ENCODE results near the gene RCOR1.

Gene RCOR1

GRCh38 chr14:102729268-102729667 is 136.8 kb downstream of the RCOR1 start:
- no peak for DNase-seq

- no peak for DNase-seq
Measured at GRCh38 chr14:102729825-102730224, 137.4 kb downstream of the RCOR1 start.

- no peak for DNase-seq
Measured at GRCh38 chr14:102731101-102731870, 138.8 kb downstream of the RCOR1 start.

GRCh38 chr14:102731871-102732800 is 139.7 kb downstream of the RCOR1 start:
- DNase-seq: no peak

- no peak for DNase-seq
Measured at GRCh38 chr14:102732924-102733323, 140.5 kb downstream of the RCOR1 start.

- DNase-seq: no peak
Measured at GRCh38 chr14:102733326-102733725, 140.9 kb downstream of the RCOR1 start.

GRCh38 chr14:102734436-102734835 is 142.0 kb downstream of the RCOR1 start:
- no peak for DNase-seq

GRCh38 chr14:102736956-102737355 is 144.5 kb downstream of the RCOR1 start:
- DNase-seq: no peak

- DNase-seq: no peak
Measured at GRCh38 chr14:102737402-102738372, 145.2 kb downstream of the RCOR1 start.

GRCh38 chr14:102738373-102739189 is 146.1 kb downstream of the RCOR1 start:
- no peak for DNase-seq

- no peak for DNase-seq
Measured at GRCh38 chr14:102739190-102739469, 146.7 kb downstream of the RCOR1 start.

- no peak for DNase-seq
Measured at GRCh38 chr14:102746634-102747438, 154.4 kb downstream of the RCOR1 start.

GRCh38 chr14:102748806-102749205 is 156.4 kb downstream of the RCOR1 start:
- DNase-seq: no peak

- DNase-seq: no peak
Measured at GRCh38 chr14:102749393-102750305, 157.2 kb downstream of the RCOR1 start.

GRCh38 chr14:102750376-102750775 is 157.9 kb downstream of the RCOR1 start:
- DNase-seq: no peak

GRCh38 chr14:102751088-102751487 is 158.6 kb downstream of the RCOR1 start:
- no peak for DNase-seq

- no peak for DNase-seq
Measured at GRCh38 chr14:102752239-102752847, 159.9 kb downstream of the RCOR1 start.

GRCh38 chr14:102754370-102755262 is 162.2 kb downstream of the RCOR1 start:
- DNase-seq: no peak

- no peak for DNase-seq
Measured at GRCh38 chr14:102757646-102758045, 165.2 kb downstream of the RCOR1 start.

Measured in activated CD4-positive, alpha-beta T cell treated with anti-CD3 and anti-CD28 coated beads, Interleukin-2, Interleukin-6, amounts not matched to agents 100 ng/mL and 50 ng/mL, durations not matched to agents 16 hours and 8 hours (primary cell).